Nephron (organoid): Measurements from ENCODE around the gene ZCCHC14.
"Not testable (repeated sequence)": the region's sequence is repeated elsewhere in the genome, so short reads cannot be mapped to it uniquely, and the experiment has no call there.

Source experiments
- H3K27ac Mint-ChIP-seq, 3 experiments: 2 replicates each; pipeline ENCODE4 v1.8.0; 2020; ENCODE audit warnings: mixed read lengths in 3 of 3, mild to moderate bottlenecking in 2 of 3, moderate library complexity in 1 of 3
- H3K27me3 Mint-ChIP-seq: 2 replicates; pipeline ENCODE4 v1.8.0; 2021; ENCODE audit warnings: low read depth, mild to moderate bottlenecking, moderate library complexity, mixed read lengths
- H3K36me3 Mint-ChIP-seq: 2 replicates; pipeline ENCODE4 v1.8.0; 2020; ENCODE audit warnings: low read depth, mixed read lengths
- H3K4me1 Mint-ChIP-seq: 2 replicates; pipeline ENCODE4 v1.8.0; 2020; ENCODE audit warnings: mixed read lengths
- H3K4me3 Mint-ChIP-seq, 3 experiments: 2 replicates each; pipeline ENCODE4 v1.8.0; 2020; ENCODE audit warnings: mild to moderate bottlenecking in 3 of 3, mixed read lengths in 3 of 3, moderate library complexity in 2 of 3
- H3K9me3 Mint-ChIP-seq: 2 replicates; pipeline ENCODE4 v1.8.0; 2020; ENCODE audit warnings: mixed read lengths
- CTCF ChIP-seq, 3 experiments: fragments of 200-600 bp; sonication (generic); IDR thresholded peaks; one replicate each; pipeline ENCODE4 v1.5.0; 2021; ENCODE audit warnings: antibody characterized with exemption in 3 of 3; ENCODE audit not compliant: unreplicated experiment in 3 of 3

Gene ZCCHC14

GRCh38 chr16:87389245-87389644 lies 103.6 kb downstream of the ZCCHC14 start:
- peak overlapping the region; percentile 35 to 66 (median 65) for H3K4me3 Mint-ChIP-seq
- H3K36me3 Mint-ChIP-seq, result no peaks in the 10 kb centered on the region
- TF ChIP-seq CTCF (IDR thresholded peaks at IDR 0.05; ENCODE audit: unreplicated experiment in 3 of 3), result no peak
- no peaks in the 10 kb centered on the region for H3K27me3 Mint-ChIP-seq
- peak overlapping the region; percentile 47 to 81 (median 68) for H3K27ac Mint-ChIP-seq
- no peaks in the 10 kb centered on the region for H3K9me3 Mint-ChIP-seq
- H3K4me1 Mint-ChIP-seq, result peaks cover 44% of the 10 kb centered on the region

- Mint-ChIP-seq H3K4me1 (peaks cover 39% of the 10 kb centered on the region), H3K27me3 (no peaks in the 10 kb centered on the region), H3K27ac (peak overlapping the region; percentile 97 to 98 (median 98)), H3K9me3 (no peaks in the 10 kb centered on the region), H3K4me3 (peak overlapping the region; percentile 59 to 82 (median 79)), H3K36me3 (no peaks in the 10 kb centered on the region)
- TF ChIP-seq CTCF (IDR thresholded peaks at IDR 0.05; ENCODE audit: unreplicated experiment in 3 of 3), result no peak
These were observed 104.0 kb downstream of the ZCCHC14 start for GRCh38 chr16:87388818-87389134.

- H3K36me3 Mint-ChIP-seq, result no peaks in the 10 kb centered on the region
These were observed 104.6 kb downstream of the ZCCHC14 start for GRCh38 chr16:87387942-87388817.

GRCh38 chr16:87384875-87385167 lies 108.0 kb downstream of the ZCCHC14 start:
- H3K4me3 Mint-ChIP-seq, result peak overlapping the region; percentile 76 to 93 (median 87)
- H3K27ac Mint-ChIP-seq, result peak overlapping the region; percentile 29 to 74 (median 64)
- H3K9me3 Mint-ChIP-seq, H3K36me3 Mint-ChIP-seq, H3K27me3 Mint-ChIP-seq: not testable (repeated sequence)
- peaks cover 54% of the 10 kb centered on the region for H3K4me1 Mint-ChIP-seq

More at GRCh38 chr16:87387942-87388817, 104.6 kb downstream of the ZCCHC14 start:
- Mint-ChIP-seq H3K27me3 (no peaks in the 10 kb centered on the region), H3K4me3 (peak overlapping the region; percentile 59 to 82 (median 79)), H3K4me1 (peaks cover 33% of the 10 kb centered on the region), H3K27ac (peak overlapping the region; percentile 97 to 98 (median 98)), H3K9me3 (no peaks in the 10 kb centered on the region)
- TF ChIP-seq CTCF (IDR thresholded peaks at IDR 0.05; ENCODE audit: unreplicated experiment in 3 of 3), result no peak

- no peak for TF ChIP-seq CTCF (IDR thresholded peaks at IDR 0.05; ENCODE audit: unreplicated experiment in 3 of 3)
- H3K4me1 Mint-ChIP-seq, result peaks cover 51% of the 10 kb centered on the region
- H3K4me3 Mint-ChIP-seq, result peak overlapping the region; percentile 87 to 93 (median 91)
- H3K27me3 Mint-ChIP-seq, result no peaks in the 10 kb centered on the region
- H3K27ac Mint-ChIP-seq, result peak overlapping the region; percentile 82 to 90 (median 89)
- no peaks in the 10 kb centered on the region for H3K9me3 Mint-ChIP-seq
- peaks cover 5% of the 10 kb centered on the region for H3K36me3 Mint-ChIP-seq
These were observed 108.5 kb downstream of the ZCCHC14 start for GRCh38 chr16:87384162-87384874.

- Mint-ChIP-seq H3K4me1 (peaks cover 49% of the 10 kb centered on the region), H3K27me3 (no peaks in the 10 kb centered on the region), H3K4me3 (peak within 1 kb of the TSS; percentile 87 to 93 (median 91)), H3K9me3 (no peaks in the 10 kb centered on the region), H3K27ac (peak within 1 kb of the TSS; percentile 84 to 90 (median 89)), H3K36me3 (peaks cover 9% of the 10 kb centered on the region)
- TF ChIP-seq CTCF (IDR thresholded peaks at IDR 0.05; ENCODE audit: unreplicated experiment in 3 of 3), result no peak
These were observed 109.2 kb downstream of the ZCCHC14 start, which contains the start of gene FBXO31 for GRCh38 chr16:87383505-87384161. Gene FBXO31, minus strand, starts transcription at chr16:87383776. Its CDS starts 32 bp downstream, at chr16:87383744.
